Activated CD4-positive, CD25-positive, alpha-beta regulatory T cell treated with anti-CD3 and anti-CD28 coated beads, Interleukin-2, amount 50 U/mL, for 72 hours (primary cell): ENCODE data around the gene DCST2.

Experiments
- DNase-seq: peaks from one replicate; pipeline ENCODE4 v3.0.0; 2021

DCST2 gene

GRCh38 chr1:155033524-155033923 lies at the start of gene DCST2, which contains the start of gene DCST1:
Gene DCST2 (minus strand): TSS chr1:155033781. CDS start chr1:155033701, 80 bp downstream.
Gene DCST1 (plus strand): TSS chr1:155033824. CDS start chr1:155034037, 213 bp downstream.
- no peak for DNase-seq

GRCh38 chr1:155083052-155083541 lies 49.5 kb upstream of the DCST2 start:
- DNase-seq, result no peak

- DNase-seq, result no peak
Observed at GRCh38 chr1:155082301-155083051, 48.9 kb upstream of the DCST2 start.

GRCh38 chr1:155081472-155082300 lies 48.1 kb upstream of the DCST2 start:
- DNase-seq, result no peak

- no peak for DNase-seq
Observed at GRCh38 chr1:155080312-155081228, 47.0 kb upstream of the DCST2 start.

GRCh38 chr1:155079487-155080311 lies 46.1 kb upstream of the DCST2 start:
- DNase-seq, result peak; percentile 37

GRCh38 chr1:155079210-155079486 lies 45.6 kb upstream of the DCST2 start:
- no peak for DNase-seq

- peak; percentile 69 for DNase-seq
Observed at GRCh38 chr1:155078469-155079209, 45.1 kb upstream of the DCST2 start, which contains the start of gene EFNA3. Gene EFNA3 (plus strand): TSS chr1:155078837. CDS start chr1:155078942, 105 bp downstream.

- no peak for DNase-seq
Observed at GRCh38 chr1:155077758-155078445, 44.3 kb upstream of the DCST2 start.

- DNase-seq, result no peak
Observed at GRCh38 chr1:155077346-155077745, 43.8 kb upstream of the DCST2 start.

GRCh38 chr1:155076371-155076770 lies 42.8 kb upstream of the DCST2 start:
- no peak for DNase-seq

GRCh38 chr1:155075535-155075934 lies 42.0 kb upstream of the DCST2 start:
- no peak for DNase-seq

GRCh38 chr1:155073377-155074242 lies 40.0 kb upstream of the DCST2 start:
- no peak for DNase-seq

- no peak for DNase-seq
Observed at GRCh38 chr1:155072531-155073289, 39.1 kb upstream of the DCST2 start.

- DNase-seq, result no peak
Observed at GRCh38 chr1:155071701-155072100, 38.1 kb upstream of the DCST2 start.

GRCh38 chr1:155070721-155071569 lies 37.4 kb upstream of the DCST2 start:
- peak; percentile 65 for DNase-seq

- no peak for DNase-seq
Observed at GRCh38 chr1:155070158-155070621, 36.6 kb upstream of the DCST2 start.
